GM19035 (cell line): ENCODE data around the gene BTAF1.
"Not testable (repeated sequence)": the region's sequence is repeated elsewhere in the genome, so short reads cannot be mapped to it uniquely, and the experiment has no call there.

Experiments used
- ATAC-seq: cut with Tn5 transposase; IDR thresholded peaks from one replicate; pipeline ENCODE4 v1.9.1; 2021; ENCODE audit not compliant: unreplicated experiment

Gene BTAF1

GRCh38 chr10:91976317-91977051 lies 52.9 kb downstream of the BTAF1 start:
- ATAC-seq: no peak

GRCh38 chr10:91977491-91977890 lies 53.9 kb downstream of the BTAF1 start:
- ATAC-seq: no peak

GRCh38 chr10:91978585-91978984 lies 55.0 kb downstream of the BTAF1 start:
- ATAC-seq: no peak

GRCh38 chr10:91980319-91980718 lies 56.7 kb downstream of the BTAF1 start:
- no peak for ATAC-seq

GRCh38 chr10:91983416-91983815 lies 59.8 kb downstream of the BTAF1 start:
- ATAC-seq: no peak

- ATAC-seq: no peak
Measured at GRCh38 chr10:91987397-91988037, 63.9 kb downstream of the BTAF1 start.

GRCh38 chr10:91992031-91992430 lies 68.5 kb downstream of the BTAF1 start:
- ATAC-seq: no peak

- no peak for ATAC-seq
Measured at GRCh38 chr10:91996266-91996665, 72.7 kb downstream of the BTAF1 start.

- ATAC-seq: no peak
Measured at GRCh38 chr10:92001581-92001980, 78.0 kb downstream of the BTAF1 start.

GRCh38 chr10:92001995-92002394 lies 78.4 kb downstream of the BTAF1 start:
- no peak for ATAC-seq

GRCh38 chr10:92003258-92003657 lies 79.7 kb downstream of the BTAF1 start:
- no peak for ATAC-seq

GRCh38 chr10:92005978-92006377 lies 82.4 kb downstream of the BTAF1 start:
- ATAC-seq: no peak

GRCh38 chr10:92009445-92009844 lies 85.9 kb downstream of the BTAF1 start:
- ATAC-seq: no peak

- ATAC-seq: no peak
Measured at GRCh38 chr10:92010047-92010735, 86.6 kb downstream of the BTAF1 start.

GRCh38 chr10:92011560-92012214 lies 88.1 kb downstream of the BTAF1 start:
- no peak for ATAC-seq

GRCh38 chr10:92014620-92015019 lies 91.0 kb downstream of the BTAF1 start:
- no peak for ATAC-seq

GRCh38 chr10:92024700-92025099 lies 101.1 kb downstream of the BTAF1 start:
- ATAC-seq: no peak

GRCh38 chr10:92025340-92025739 lies 101.8 kb downstream of the BTAF1 start:
- ATAC-seq: not testable (repeated sequence)

GRCh38 chr10:92027141-92027540 lies 103.6 kb downstream of the BTAF1 start:
- no peak for ATAC-seq

GRCh38 chr10:92031580-92031979 lies 108.0 kb downstream of the BTAF1 start:
- no peak for ATAC-seq

GRCh38 chr10:92033070-92033469 lies 109.5 kb downstream of the BTAF1 start:
- ATAC-seq: not testable (repeated sequence)

- ATAC-seq: no peak
Measured at GRCh38 chr10:92038949-92039348, 115.4 kb downstream of the BTAF1 start.
